GM23338 (cell line): ENCODE data around the gene TSBP1. TPM values are rescaled to one million over a fixed set of nuclear protein-coding genes. Genes with fewer than 3 reads are reported as not detected.
"Not testable (repeated sequence)": the region's sequence is repeated elsewhere in the genome, so short reads cannot be mapped to it uniquely, and the experiment has no call there.

Experiments used
- ATAC-seq: fragments of 200-7000 bp; cut with Tn5 transposase; 3 replicates; pipeline ENCODE4 v1.9.1; 2020
- DNase-seq: peaks from one replicate; pipeline ENCODE4 v3.0.0-alpha.2; 2015; ENCODE audit warnings: low spot score
- H2AFZ ChIP-seq: fragments of 200-600 bp; sonication (generic); 2 replicates; pipeline ENCODE4 v1.8.0; 2016; ENCODE audit warnings: antibody characterized with exemption, mild to moderate bottlenecking, moderate library complexity
- H3F3A ChIP-seq: fragments of 200-600 bp; sonication (generic); replicated peaks from 2 replicates; pipeline ENCODE4 v1.8.0; 2017; ENCODE audit warnings: antibody characterized with exemption, mixed run types, low read depth
- H3K27ac ChIP-seq: fragments of 200-600 bp; sonication (generic); 2 replicates; pipeline ENCODE4 v1.6.1; 2016; ENCODE audit warnings: low read depth
- H3K27me3 ChIP-seq: fragments of 200-600 bp; sonication (generic); 2 replicates; pipeline ENCODE4 v1.8.0; 2016; ENCODE audit warnings: mild to moderate bottlenecking, mixed run types, moderate library complexity; ENCODE audit not compliant: insufficient read depth
- H3K36me3 ChIP-seq: fragments of 200-600 bp; sonication (generic); 2 replicates; pipeline ENCODE4 v1.8.0; 2016; ENCODE audit warnings: mild to moderate bottlenecking; ENCODE audit not compliant: insufficient read depth
- H3K4me1 ChIP-seq: fragments of 200-600 bp; sonication (generic); 2 replicates; pipeline ENCODE4 v1.8.0; 2016; ENCODE audit warnings: mild to moderate bottlenecking, moderate library complexity; ENCODE audit not compliant: insufficient read depth
- H3K4me2 ChIP-seq: fragments of 200-600 bp; sonication (generic); 2 replicates; pipeline ENCODE4 v1.7.1; 2017; ENCODE audit warnings: mixed run types
- H3K4me3 ChIP-seq: fragments of 200-600 bp; sonication (generic); 2 replicates; pipeline ENCODE4 v1.6.1; 2016; ENCODE audit warnings: mixed run types
- H3K79me2 ChIP-seq: fragments of 200-600 bp; sonication (generic); replicated peaks from 2 replicates; pipeline ENCODE4 v1.8.0; 2017; ENCODE audit warnings: mild to moderate bottlenecking; ENCODE audit not compliant: insufficient read depth
- H3K9me2 ChIP-seq: fragments of 200-600 bp; sonication (generic); 2 replicates; pipeline ENCODE4 v1.8.0; 2017; ENCODE audit not compliant: insufficient read depth
- H4K20me1 ChIP-seq: fragments of 200-600 bp; sonication (generic); replicated peaks from 2 replicates; pipeline ENCODE4 v1.8.0; 2017; ENCODE audit warnings: mild to moderate bottlenecking; ENCODE audit not compliant: insufficient read depth
- H3K27ac Mint-ChIP-seq: 2 replicates; pipeline ENCODE4 v1.8.0; 2020; ENCODE audit warnings: inconsistent platforms, mild to moderate bottlenecking, moderate library complexity, mixed read lengths
- H3K27me3 Mint-ChIP-seq: 3 replicates; pipeline ENCODE4 v1.8.0; 2022; ENCODE audit warnings: low read depth, mild to moderate bottlenecking, moderate library complexity, mixed read lengths, inconsistent platforms; ENCODE audit not compliant: insufficient read depth, poor library complexity
- H3K36me3 Mint-ChIP-seq: 3 replicates; pipeline ENCODE4 v1.8.0; 2021; ENCODE audit warnings: low read depth, mild to moderate bottlenecking, inconsistent platforms, moderate library complexity, mixed read lengths
- H3K4me1 Mint-ChIP-seq: 3 replicates; pipeline ENCODE4 v1.8.0; 2020; ENCODE audit warnings: mild to moderate bottlenecking, inconsistent platforms, mixed read lengths
- H3K4me3 Mint-ChIP-seq: 3 replicates; pipeline ENCODE4 v1.8.0; 2021; ENCODE audit warnings: moderate library complexity, mild to moderate bottlenecking, inconsistent platforms, mixed read lengths
- H3K9me3 Mint-ChIP-seq: 3 replicates; pipeline ENCODE4 v1.8.0; 2020; ENCODE audit warnings: moderate library complexity, mild to moderate bottlenecking, inconsistent platforms, mixed read lengths
- CREB1 ChIP-seq: fragments of 250-450 bp; sonication (Bioruptor Pico); IDR thresholded peaks from 2 replicates; pipeline ENCODE4 v1.5.0; 2020; ENCODE audit warnings: low read depth, mild to moderate bottlenecking, moderate library complexity
- CTCF ChIP-seq, 2 experiments: fragments of 200-600 bp in 1 of 2; sonication (generic) in 1 of 2; conservative IDR thresholded peaks; 2 replicates each; pipeline versions ENCODE4 v1.5.1 to v1.6.1; 2016 to 2017; ENCODE audit warnings: antibody characterized with exemption in 2 of 2, low read depth in 2 of 2, mild to moderate bottlenecking in 2 of 2, moderate library complexity in 1 of 2
- EZH2 ChIP-seq: fragments of 200-600 bp; sonication (generic); IDR thresholded peaks from one replicate; pipeline ENCODE4 v1.8.0; 2017; ENCODE audit warnings: antibody characterized with exemption, mild to moderate bottlenecking, low read depth; ENCODE audit not compliant: unreplicated experiment
- EZH2phosphoT487 ChIP-seq: fragments of 200-600 bp; sonication (generic); IDR thresholded peaks from one replicate; pipeline ENCODE4 v1.8.1; 2018; ENCODE audit warnings: antibody characterized with exemption; ENCODE audit not compliant: unreplicated experiment
- JUNB ChIP-seq: IDR thresholded peaks from one replicate; pipeline ENCODE4 v1.6.1; 2016; ENCODE audit warnings: antibody characterized with exemption; ENCODE audit not compliant: unreplicated experiment
- POLR2AphosphoS5 ChIP-seq: IDR thresholded peaks from 2 replicates; pipeline ENCODE4 v1.6.1; 2016; ENCODE audit warnings: antibody characterized with exemption, low read depth
- REST ChIP-seq: IDR thresholded peaks from one replicate; pipeline ENCODE4 v1.6.1; 2018; ENCODE audit warnings: antibody characterized with exemption; ENCODE audit not compliant: unreplicated experiment
- STAT1 ChIP-seq: IDR thresholded peaks from one replicate; pipeline ENCODE4 v1.6.1; 2016; ENCODE audit warnings: antibody characterized with exemption; ENCODE audit not compliant: unreplicated experiment
- ZNF114 ChIP-seq: fragments of 250-450 bp; sonication (Bioruptor Pico); IDR thresholded peaks from 2 replicates; pipeline ENCODE4 v1.5.0; 2020; ENCODE audit warnings: mild to moderate bottlenecking, moderate library complexity
- ZNF331 ChIP-seq: fragments of 250-450 bp; sonication (Bioruptor Pico); IDR thresholded peaks from 2 replicates; pipeline ENCODE4 v1.5.0; 2020; ENCODE audit warnings: low read depth, mild to moderate bottlenecking, moderate library complexity
- ZNF462 ChIP-seq: fragments of 250-450 bp; sonication (Bioruptor Pico); IDR thresholded peaks from 2 replicates; pipeline ENCODE4 v1.5.0; 2020; ENCODE audit warnings: mild to moderate bottlenecking, moderate library complexity
- polyA plus RNA-seq: library from polyadenylated mRNA; unstranded; fragments of >200 nt; fragmentation: Nextera tagmentation; extraction: Ambion mirVana; gene quantifications from 2 replicates; pipeline ENCODE4 v1.2.1, GENCODE V29; 2016
- total RNA-seq: library from RNA; depleted of rRNA; stranded (reverse); fragments of >200 nt; shearing (Covaris generic); gene quantifications from 2 replicates; pipeline ENCODE4 v1.2.3, GENCODE V29; 2014

TSBP1 gene
- total and polyA plus RNA-seq, 2 experiments from 2014 or later, result 0.15 TPM; not detected in 1

GRCh38 chr6:32288426-32288825 is 83.3 kb downstream of the TSBP1 start:
- Mint-ChIP-seq H3K27ac (no peak overlapping the region), H3K4me3 (no peak overlapping the region), H3K4me1 (no peaks in the 10 kb centered on the region), H3K27me3 (peaks cover 6% of the 10 kb centered on the region), H3K9me3 (peaks cover 3% of the 10 kb centered on the region; the same call in 1 of the 3 replicates), H3K36me3 (no peaks in the 10 kb centered on the region)
- Histone ChIP-seq H3K4me1 (no peaks in the 10 kb centered on the region), H3K79me2 (no peaks in the 10 kb centered on the region), H3K36me3 (no peaks in the 10 kb centered on the region), H3K9me2 (no peaks in the 10 kb centered on the region), H3K27me3 (no peaks in the 10 kb centered on the region), H3K4me3 (no peak overlapping the region), H3K27ac (no peak overlapping the region), H4K20me1 (no peaks in the 10 kb centered on the region), H3F3A (no peaks in the 10 kb centered on the region), H2AFZ (no peak overlapping the region), H3K4me2 (no peak overlapping the region)
- TF ChIP-seq JUNB (no peak), EZH2phosphoT487 (no peak), POLR2AphosphoS5 (no peak), CREB1 (CRISPR knock-in tag) (no peak), STAT1 (no peak), ZNF462 (no peak), EZH2 (no peak), CTCF (conservative IDR thresholded peaks at IDR 0.05; ENCODE audit: low read depth in 2 of 2) (no peak), ZNF114 (CRISPR knock-in tag) (no peak), ZNF331 (CRISPR knock-in tag) (no peak), REST (no peak)
- DNase-seq (no peak), ATAC-seq (no peak)

GRCh38 chr6:32273801-32274577 is 97.7 kb downstream of the TSBP1 start:
- not testable (repeated sequence) for H3K27ac Mint-ChIP-seq, H3K4me1 Mint-ChIP-seq, H3K4me3 Mint-ChIP-seq

More at GRCh38 chr6:32273801-32274577, 97.7 kb downstream of the TSBP1 start:
- H3K4me1 ChIP-seq, H2AFZ ChIP-seq, H3K9me2 ChIP-seq, H3F3A ChIP-seq, H3K4me3 ChIP-seq, H3K27me3 ChIP-seq, ATAC-seq, H3K27me3 Mint-ChIP-seq, H3K4me2 ChIP-seq, H3K27ac ChIP-seq, H3K36me3 ChIP-seq, H4K20me1 ChIP-seq, H3K79me2 ChIP-seq, DNase-seq: not testable (repeated sequence)
- peaks cover 38% of the 10 kb centered on the region for H3K36me3 Mint-ChIP-seq
- peaks cover 52% of the 10 kb centered on the region for H3K9me3 Mint-ChIP-seq
